ENCODE measurements around the gene TP53TG5. TPM values are rescaled to one million over a fixed set of nuclear protein-coding genes. Genes with fewer than 3 reads are reported as not detected.

The TP53TG5 gene
- total RNA-seq, 8 experiments from 2014 or later = 0.81 to 1.8 (median 1.3) TPM

DNA sequence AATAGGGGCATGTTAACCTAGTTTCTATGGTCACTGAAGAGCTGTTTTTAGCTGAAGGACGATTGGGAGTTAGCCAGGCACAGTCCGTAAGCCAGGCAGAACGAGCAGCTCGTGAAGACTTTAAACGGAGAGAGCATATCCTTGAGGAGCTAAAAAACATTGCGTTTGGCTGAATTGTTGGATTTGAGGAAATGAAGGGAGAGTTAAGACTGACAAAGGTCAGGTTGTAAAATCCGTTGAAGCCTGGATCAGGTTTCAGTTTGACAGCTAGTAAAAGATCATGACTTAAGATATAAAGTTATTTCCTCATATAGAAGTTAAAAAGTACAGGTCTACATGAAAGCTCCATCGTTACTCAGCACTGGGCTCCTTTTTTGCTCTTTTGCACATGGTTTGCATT lies 32.8 kb upstream of the TP53TG5 start:
- in situ Hi-C loops (cut with MboI; ENCODE audit: low pct_unique_long_range_greater_than_20kb in 2 of 9, low sequenced_read_pairs in 9 of 9, unreplicated experiment in 9 of 9) = no loop called here
- Histone ChIP-seq H3K4me1 (replicated peaks in 1 of 2) (peaks cover 6 to 13% of the 10 kb centered on the region in 2 donors), H3K4me3 (no peak overlapping the region), H3K27ac (no peak overlapping the region)
- 27 to 94% (median 78%) methylated on average over 2 to 8 of the region's 8 CpGs for WGBS, 10 experiments
- no peak for ATAC-seq (replicated peaks in 6 of 8)

DNA sequence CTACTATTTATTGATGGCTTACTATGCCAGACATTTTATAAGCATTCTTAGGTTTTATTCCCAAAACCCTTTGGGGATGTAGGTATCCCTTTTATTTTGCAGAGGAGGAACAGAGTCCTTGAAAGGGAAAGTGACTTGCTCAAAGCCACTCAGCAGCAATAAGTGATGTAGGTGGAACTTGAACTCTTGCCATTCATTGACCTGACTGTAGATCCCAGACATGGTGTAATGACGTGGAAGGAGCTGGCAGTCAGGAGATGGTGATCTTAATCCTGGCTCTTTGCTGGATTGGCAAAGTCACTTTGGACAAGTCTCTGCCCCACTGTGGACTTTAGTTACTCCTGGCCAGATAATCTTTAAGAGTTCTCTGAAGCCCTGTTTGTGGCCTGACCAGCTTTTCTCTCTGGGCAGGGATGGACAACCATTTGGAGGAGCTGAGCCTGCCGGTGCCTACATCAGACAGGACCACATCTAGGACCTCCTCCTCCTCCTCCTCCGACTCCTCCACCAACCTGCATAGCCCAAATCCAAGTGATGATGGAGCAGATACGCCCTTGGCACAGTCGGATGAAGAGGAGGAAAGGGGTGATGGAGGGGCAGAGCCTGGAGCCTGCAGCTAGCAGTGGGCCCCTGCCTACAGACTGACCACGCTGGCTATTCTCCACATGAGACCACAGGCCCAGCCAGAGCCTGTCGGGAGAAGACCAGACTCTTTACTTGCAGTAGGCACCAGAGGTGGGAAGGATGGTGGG lies 31.6 kb upstream of the TP53TG5 start:
- Histone ChIP-seq H3K27ac (no peak overlapping the region), H3K4me1 (replicated peaks in 1 of 2) (peaks cover 6 to 8% of the 10 kb centered on the region in 2 donors), H3K4me3 (no peak overlapping the region)
- ATAC-seq (replicated peaks in 6 of 8) = no peak
- in situ Hi-C loops (cut with MboI; ENCODE audit: low pct_unique_long_range_greater_than_20kb in 2 of 9, low sequenced_read_pairs in 9 of 9, unreplicated experiment in 9 of 9) = no loop called here
- 80 to 100% (median 93%) methylated on average over 1 to 4 of the region's 7 CpGs; no CpG with 5 or more reads in 4 of the 10 experiments for WGBS, 10 experiments

DNA sequence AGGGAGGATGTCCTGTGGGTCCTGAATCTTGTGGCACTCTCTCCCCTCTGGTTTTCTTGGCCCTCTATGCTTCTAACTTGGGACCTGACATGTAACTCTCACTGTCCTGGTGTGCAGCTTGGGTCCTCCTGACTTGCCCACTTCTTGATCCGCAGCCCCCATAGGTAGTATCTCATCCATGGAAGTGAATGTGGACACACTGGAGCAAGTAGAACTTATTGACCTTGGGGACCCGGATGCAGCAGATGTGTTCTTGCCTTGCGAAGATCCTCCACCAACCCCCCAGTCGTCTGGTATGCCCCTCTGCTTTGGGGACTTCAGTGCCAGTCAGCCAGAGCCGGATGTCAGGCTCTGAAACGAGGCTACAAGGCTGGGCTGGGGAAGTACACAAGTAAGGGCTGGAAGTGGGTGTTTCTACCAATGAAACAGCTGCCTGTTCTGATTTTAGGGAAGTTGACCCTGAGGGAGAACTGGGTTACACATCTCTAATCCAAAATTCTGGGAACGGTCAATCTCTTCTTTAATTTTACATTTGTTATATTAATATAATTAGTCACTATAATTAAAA lies 30.6 kb upstream of the TP53TG5 start:
- peaks cover 6 to 8% of the 10 kb centered on the region in 2 donors for H3K4me1 ChIP-seq (replicated peaks in 1 of 2)
- in situ Hi-C loops (cut with MboI; ENCODE audit: low pct_unique_long_range_greater_than_20kb in 2 of 9, low sequenced_read_pairs in 9 of 9, unreplicated experiment in 9 of 9) = no loop called here
- 55 to 100% (median 87%) methylated on average over 1 to 4 of the region's 7 CpGs; no CpG with 5 or more reads in 4 of the 10 experiments for WGBS, 10 experiments
- no peak overlapping the region for H3K27ac ChIP-seq
- no peak overlapping the region for H3K4me3 ChIP-seq
- no peak for ATAC-seq (replicated peaks in 6 of 8)

DNA sequence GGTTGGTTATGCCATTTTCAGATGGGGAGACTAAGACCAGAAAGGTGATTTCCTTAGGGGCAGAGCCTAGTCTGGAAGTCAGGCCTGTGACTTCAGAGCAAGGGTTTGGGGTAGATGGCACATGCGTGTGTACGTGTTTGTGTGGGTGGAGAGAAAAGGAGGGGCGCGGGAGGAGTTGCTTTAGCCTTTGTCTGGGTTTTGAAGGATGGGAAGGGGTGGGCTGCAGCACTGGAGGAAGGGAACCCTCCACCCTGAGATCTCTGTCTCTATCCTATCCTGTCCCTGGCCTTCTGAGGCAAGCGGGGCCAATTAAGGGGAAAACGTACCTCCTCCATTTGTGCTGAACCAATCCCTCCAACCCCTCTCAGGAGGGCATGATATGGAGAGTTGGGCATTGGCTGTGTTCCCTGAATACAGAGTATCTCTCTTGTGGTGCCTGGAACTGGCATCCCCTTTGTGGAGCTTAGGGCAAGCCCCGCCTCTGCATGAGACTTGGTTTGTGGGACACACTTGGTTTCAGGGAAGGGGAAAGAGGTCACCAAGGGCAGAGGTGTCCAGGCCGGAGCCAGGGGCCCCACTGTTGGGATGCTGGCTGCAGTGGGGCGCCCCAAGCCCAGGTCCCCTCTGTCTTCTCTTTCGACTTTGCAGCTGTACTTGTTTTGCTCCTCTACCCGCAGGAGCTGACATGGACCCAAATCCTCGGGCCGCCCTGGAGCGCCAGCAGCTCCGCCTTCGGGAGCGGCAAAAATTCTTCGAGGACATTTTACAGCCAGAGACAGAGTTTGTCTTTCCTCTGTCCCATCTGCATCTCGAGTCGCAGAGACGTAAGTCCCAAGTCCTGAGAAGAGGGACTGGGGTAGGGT lies 29.9 kb upstream of the TP53TG5 start, which contains the start of gene DBNDD2:
TSS of gene DBNDD2 (plus strand) at position 507 of the 863 bp plus-strand sequence. CDS start at position 686, 179 bp downstream.
- H3K27ac ChIP-seq = no peak within 1 kb of the TSS
- ATAC-seq (replicated peaks in 6 of 8) = no peak
- WGBS, 10 experiments = 83 to 100% (median 98%) methylated on average over 1 to 14 of the region's 21 CpGs; no CpG with 5 or more reads in 3 of the 10 experiments
- H3K4me1 ChIP-seq (replicated peaks in 1 of 2) = peaks cover 6 to 8% of the 10 kb centered on the region in 2 donors
- H3K4me3 ChIP-seq = peak within 1 kb of the TSS; percentile 45 to 62 (median 49)
- in situ Hi-C loops (cut with MboI; ENCODE audit: low pct_unique_long_range_greater_than_20kb in 2 of 9, low sequenced_read_pairs in 9 of 9, unreplicated experiment in 9 of 9) = no loop called here

DNA sequence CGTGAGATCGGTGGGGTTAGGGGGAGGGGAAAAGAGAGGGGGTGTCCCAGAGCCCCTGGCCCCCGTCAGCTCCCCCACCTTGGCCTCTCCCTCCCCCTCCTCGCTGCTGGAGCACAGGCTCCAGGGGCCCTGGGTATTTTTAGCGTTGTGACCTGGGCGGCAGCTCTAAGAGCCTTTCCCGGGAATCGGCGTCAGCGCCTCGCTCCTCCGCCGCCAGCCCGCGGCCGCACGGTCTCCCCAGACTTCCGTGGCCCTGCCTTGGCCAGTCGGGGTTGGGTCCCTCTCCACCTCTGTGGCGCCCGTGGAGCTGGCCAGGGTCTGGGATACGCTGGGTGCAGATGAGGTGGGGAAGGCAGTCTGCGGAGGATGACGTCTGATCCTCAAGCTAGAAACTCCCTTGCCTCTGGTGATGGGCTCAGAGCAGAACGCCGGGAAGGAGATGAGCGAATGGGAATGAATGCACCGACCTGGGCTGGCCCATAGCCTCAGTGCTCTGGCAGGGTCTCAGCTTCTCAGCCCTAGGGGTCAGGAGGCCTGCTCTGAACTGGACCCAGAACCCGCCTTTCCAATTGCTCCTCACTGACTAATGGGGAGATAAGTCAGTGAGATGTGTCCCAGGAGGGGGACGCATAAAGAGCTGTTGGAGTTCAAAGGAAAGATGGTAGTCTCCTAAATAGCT lies 29.1 kb upstream of the TP53TG5 start:
- in situ Hi-C loops (cut with MboI; ENCODE audit: low pct_unique_long_range_greater_than_20kb in 2 of 9, low sequenced_read_pairs in 9 of 9, unreplicated experiment in 9 of 9) = no loop called here
- WGBS, 10 experiments = 10 to 11% methylated on average over 2 to 9 of the region's 30 CpGs; no CpG with 5 or more reads in 8 of the 10 experiments
- Histone ChIP-seq H3K27ac (no peak overlapping the region), H3K4me1 (replicated peaks in 1 of 2) (peaks cover 6 to 8% of the 10 kb centered on the region in 2 donors), H3K4me3 (peak overlapping the region; percentile 45 to 62 (median 49))
- peak; percentile 37 to 77 (median 64) for ATAC-seq (replicated peaks in 6 of 8)

DNA sequence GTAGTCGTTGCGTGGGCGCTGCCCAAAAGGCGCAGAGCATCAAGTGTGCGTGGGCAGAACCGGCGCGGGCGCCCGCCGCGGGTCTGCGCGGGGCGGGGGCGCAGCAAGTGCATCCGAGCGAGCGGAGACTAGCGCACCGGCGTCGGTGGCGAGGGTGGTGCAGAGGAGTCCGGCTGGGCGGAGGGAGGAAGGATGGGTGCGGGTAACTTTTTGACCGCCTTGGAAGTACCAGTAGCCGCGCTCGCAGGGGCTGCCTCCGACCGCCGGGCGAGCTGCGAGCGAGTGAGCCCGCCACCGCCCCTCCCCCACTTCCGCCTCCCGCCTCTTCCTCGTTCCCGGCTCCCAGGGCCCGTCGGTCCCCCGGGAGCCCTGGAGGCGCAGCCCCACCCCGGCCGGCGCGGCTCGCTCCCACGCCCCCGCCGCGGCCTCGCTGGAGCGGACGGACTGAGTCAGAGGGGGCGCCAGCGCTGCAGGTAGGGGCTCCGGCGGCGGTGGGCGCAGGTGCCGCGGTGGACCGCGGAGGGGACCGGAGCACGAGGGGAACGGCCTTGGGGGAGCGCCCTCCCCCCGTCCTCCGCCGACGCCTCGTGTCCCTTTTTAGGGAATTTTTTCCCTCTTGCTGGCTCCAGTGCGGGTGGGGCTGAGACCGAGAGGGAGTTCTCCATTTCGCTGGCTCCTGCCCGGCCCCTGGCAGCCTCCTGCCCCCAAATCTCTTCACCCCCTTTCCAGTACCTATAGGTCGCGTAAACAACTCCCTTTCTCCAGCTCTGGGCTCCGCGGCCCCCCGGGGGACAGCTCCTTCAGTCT lies 28.3 kb upstream of the TP53TG5 start:
- peaks cover 6 to 8% of the 10 kb centered on the region in 2 donors for H3K4me1 ChIP-seq (replicated peaks in 1 of 2)
- ATAC-seq (replicated peaks in 6 of 8) = peak; percentile 51 to 82 (median 71)
- WGBS, 10 experiments = 0% methylated on average over 4 to 6 of the region's 87 CpGs; no CpG with 5 or more reads in 8 of the 10 experiments
- no peak overlapping the region for H3K27ac ChIP-seq
- peak overlapping the region; percentile 45 to 62 (median 49) for H3K4me3 ChIP-seq
- in situ Hi-C loops (cut with MboI; ENCODE audit: low pct_unique_long_range_greater_than_20kb in 2 of 9, low sequenced_read_pairs in 9 of 9, unreplicated experiment in 9 of 9) = no loop called here

DNA sequence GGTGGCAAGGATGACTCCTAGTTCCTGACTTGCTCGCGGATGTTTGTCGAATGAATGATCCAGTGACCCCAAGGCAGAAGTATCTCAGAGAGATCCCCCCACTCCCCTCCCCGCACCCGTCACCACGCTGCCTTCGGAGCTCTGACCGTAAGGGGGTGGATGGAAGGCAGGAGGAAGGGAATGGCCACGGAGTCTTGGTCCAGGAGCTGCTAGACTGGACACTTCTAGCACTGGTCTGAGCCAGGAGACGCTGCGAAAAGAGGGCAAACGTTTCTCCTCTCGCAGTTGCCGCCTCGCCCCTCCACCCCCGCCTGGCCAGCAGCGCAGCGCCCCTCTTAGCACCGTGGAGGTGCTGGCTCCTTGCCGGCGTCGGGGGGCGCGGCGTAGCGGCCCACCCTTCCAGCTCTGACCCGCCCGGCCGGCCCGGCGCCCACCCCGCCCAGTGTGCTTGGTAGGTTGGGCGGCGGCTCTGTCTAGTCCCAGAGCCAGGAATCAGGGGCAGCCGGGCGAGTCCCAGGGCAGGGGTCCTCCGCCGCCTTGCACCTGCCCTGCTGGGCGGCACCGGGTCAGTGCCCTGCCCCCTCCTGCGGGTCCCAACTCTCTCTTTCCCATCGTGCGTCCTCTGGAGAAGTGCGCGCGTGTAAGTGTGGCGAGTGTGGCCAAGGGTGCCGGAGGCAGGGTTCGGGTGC lies 27.6 kb upstream of the TP53TG5 start:
- Histone ChIP-seq H3K4me1 (replicated peaks in 1 of 2) (peaks cover 6 to 8% of the 10 kb centered on the region in 2 donors), H3K4me3 (peak overlapping the region; percentile 45 to 62 (median 49)), H3K27ac (no peak overlapping the region)
- in situ Hi-C loops (cut with MboI; ENCODE audit: low pct_unique_long_range_greater_than_20kb in 2 of 9, low sequenced_read_pairs in 9 of 9, unreplicated experiment in 9 of 9) = no loop called here
- ATAC-seq (replicated peaks in 6 of 8) = peak; percentile 8 to 74 (median 22)
- 0 to 56% (median 31%) methylated on average over 1 to 8 of the region's 49 CpGs; no CpG with 5 or more reads in 5 of the 10 experiments for WGBS, 10 experiments

DNA sequence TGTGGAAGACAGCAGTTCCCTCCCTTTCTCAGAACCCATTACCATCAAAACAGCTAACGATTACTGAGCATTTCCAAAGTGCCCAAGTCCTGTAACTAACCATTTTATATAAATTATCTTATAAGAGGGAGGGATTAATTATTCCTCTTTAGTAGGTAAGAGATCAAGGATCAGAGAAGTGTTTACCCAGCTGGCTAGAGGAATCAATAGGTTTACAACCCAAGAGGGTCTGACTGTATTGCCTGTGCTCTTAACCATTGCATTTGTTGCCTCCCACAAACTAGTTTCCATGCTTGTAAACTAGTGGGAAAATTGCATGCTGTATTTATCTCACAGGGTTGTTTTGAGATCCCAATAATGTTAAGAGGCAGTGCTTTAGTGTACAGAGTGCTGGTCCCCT lies 26.3 kb upstream of the TP53TG5 start:
- no peak for ATAC-seq (replicated peaks in 6 of 8)
- Histone ChIP-seq H3K4me1 (replicated peaks in 1 of 2) (peaks cover 6 to 8% of the 10 kb centered on the region in 2 donors), H3K27ac (no peak overlapping the region), H3K4me3 (no peak overlapping the region)
- in situ Hi-C loops (cut with MboI; ENCODE audit: low pct_unique_long_range_greater_than_20kb in 2 of 9, low sequenced_read_pairs in 9 of 9, unreplicated experiment in 9 of 9) = no loop called here
- WGBS, 10 experiments = 9 to 100% (median 88%) methylated on average over 1 of the region's 1 CpG; no CpG with 5 or more reads in 5 of the 10 experiments

DNA sequence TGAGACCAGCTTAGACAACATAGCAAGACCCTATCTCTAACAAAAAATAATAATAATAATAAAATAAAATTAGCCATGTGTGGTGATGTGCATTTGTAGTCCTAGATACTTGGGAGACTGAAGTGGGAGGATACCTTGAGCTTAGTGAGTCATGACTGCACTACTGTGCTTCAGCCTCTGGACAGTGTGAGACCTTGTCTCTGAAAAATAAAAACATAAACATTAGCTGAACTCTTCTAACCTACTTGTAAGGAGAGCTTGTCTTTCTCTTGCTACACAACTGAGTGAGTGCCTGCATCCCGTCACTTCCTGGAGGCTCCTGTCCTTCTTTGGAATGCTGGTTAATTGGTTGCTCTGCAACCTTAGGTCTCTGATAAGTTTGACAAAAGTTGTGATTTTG lies 24.8 kb upstream of the TP53TG5 start:
- no peak for ATAC-seq (replicated peaks in 6 of 8)
- in situ Hi-C loops (cut with MboI; ENCODE audit: low pct_unique_long_range_greater_than_20kb in 2 of 9, low sequenced_read_pairs in 9 of 9, unreplicated experiment in 9 of 9) = no loop called here
- no peak overlapping the region for H3K4me3 ChIP-seq
- WGBS, 10 experiments = 83 to 100% (median 100%) methylated on average over 1 of the region's 1 CpG; no CpG with 5 or more reads in 4 of the 10 experiments
- H3K4me1 ChIP-seq (replicated peaks in 1 of 2) = peaks cover 6% of the 10 kb centered on the region in 2 donors
- no peak overlapping the region for H3K27ac ChIP-seq

DNA sequence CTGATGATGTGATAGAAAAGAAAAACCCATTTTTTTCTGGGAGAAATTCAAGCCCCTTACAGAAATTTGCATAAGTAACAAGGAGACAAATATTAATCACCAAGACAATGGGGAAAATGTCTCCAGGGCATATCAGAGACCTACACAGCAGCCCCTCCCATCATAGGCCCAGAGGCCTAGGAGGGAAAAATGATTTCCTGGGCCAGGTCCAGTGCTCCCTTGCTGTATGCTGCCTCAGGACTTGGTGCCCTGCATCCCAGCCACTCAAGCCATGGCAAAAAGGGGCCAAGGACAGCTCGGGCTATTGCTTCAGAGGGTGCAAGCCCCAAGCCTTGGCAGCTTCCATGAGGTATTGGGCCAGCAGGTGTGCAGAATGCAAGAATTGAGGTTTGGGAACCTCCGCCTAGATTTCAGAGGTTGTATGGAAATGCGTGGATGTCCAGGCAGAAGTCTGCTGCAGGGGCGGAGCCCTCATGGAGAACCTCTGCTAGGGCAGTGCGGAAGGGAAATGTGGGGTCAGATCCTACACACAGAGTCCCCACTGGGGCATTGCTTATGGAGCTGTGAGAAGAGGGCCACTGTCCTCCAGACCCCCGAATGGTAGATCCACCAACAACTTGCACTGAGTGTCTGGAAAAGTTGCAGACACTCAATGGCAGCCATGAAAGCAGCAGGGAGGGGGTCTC lies 22.4 kb upstream of the TP53TG5 start:
- in situ Hi-C loops (cut with MboI; ENCODE audit: low pct_unique_long_range_greater_than_20kb in 2 of 9, low sequenced_read_pairs in 9 of 9, unreplicated experiment in 9 of 9) = no loop called here
- Histone ChIP-seq H3K27ac (no peak overlapping the region), H3K4me3 (no peak overlapping the region), H3K4me1 (replicated peaks in 1 of 2) (no peaks in the 10 kb centered on the region)
- ATAC-seq (replicated peaks in 6 of 8) = no peak
- WGBS, 10 experiments = 71 to 100% (median 94%) methylated on average over 1 to 4 of the region's 6 CpGs; no CpG with 5 or more reads in 6 of the 10 experiments

DNA sequence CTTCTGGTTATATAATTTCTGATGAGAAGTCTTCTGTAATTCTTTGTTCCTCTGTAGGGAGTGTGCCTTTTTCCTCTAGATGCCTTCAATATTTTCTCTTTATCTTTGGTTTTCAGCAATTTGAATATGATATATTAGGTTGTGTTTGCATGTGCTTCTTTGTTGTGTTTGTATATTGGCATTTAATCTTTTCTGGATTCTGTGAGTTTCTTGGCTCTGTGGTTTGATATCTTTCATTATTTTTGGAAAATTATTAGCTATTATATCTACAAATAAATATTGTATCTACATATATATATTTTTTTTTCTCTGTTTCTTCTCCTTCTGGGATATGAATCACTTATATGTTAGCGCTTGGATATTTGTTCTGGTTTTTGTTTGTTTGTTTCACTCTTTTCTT lies 20.9 kb upstream of the TP53TG5 start:
- Histone ChIP-seq H3K4me3 (no peak overlapping the region), H3K27ac (no peak overlapping the region), H3K4me1 (replicated peaks in 1 of 2) (no peaks in the 10 kb centered on the region)
- in situ Hi-C loops (cut with MboI; ENCODE audit: low pct_unique_long_range_greater_than_20kb in 2 of 9, low sequenced_read_pairs in 9 of 9, unreplicated experiment in 9 of 9) = no loop called here
- 85 to 100% (median 100%) methylated on average over 1 of the region's 1 CpG; no CpG with 5 or more reads in 2 of the 10 experiments for WGBS, 10 experiments
- ATAC-seq (replicated peaks in 6 of 8) = no peak

All from motor neuron (in vitro differentiated cells).